ENCODE measurements around the gene PANX2. TPM values are rescaled to one million over a fixed set of nuclear protein-coding genes. Genes with fewer than 3 reads are reported as not detected.

PANX2 gene, protein sequence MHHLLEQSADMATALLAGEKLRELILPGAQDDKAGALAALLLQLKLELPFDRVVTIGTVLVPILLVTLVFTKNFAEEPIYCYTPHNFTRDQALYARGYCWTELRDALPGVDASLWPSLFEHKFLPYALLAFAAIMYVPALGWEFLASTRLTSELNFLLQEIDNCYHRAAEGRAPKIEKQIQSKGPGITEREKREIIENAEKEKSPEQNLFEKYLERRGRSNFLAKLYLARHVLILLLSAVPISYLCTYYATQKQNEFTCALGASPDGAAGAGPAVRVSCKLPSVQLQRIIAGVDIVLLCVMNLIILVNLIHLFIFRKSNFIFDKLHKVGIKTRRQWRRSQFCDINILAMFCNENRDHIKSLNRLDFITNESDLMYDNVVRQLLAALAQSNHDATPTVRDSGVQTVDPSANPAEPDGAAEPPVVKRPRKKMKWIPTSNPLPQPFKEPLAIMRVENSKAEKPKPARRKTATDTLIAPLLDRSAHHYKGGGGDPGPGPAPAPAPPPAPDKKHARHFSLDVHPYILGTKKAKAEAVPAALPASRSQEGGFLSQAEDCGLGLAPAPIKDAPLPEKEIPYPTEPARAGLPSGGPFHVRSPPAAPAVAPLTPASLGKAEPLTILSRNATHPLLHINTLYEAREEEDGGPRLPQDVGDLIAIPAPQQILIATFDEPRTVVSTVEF
- 5.1 and 5.9 TPM in 2 replicates for total RNA-seq (2014; rRNA removed; shearing (Covaris generic))
- polyA plus RNA-seq (2016; fragmentation: Nextera tagmentation; extraction: Ambion mirVana) = 2.6 and 2.8 TPM in 2 replicates
- long read RNA-seq, partial matches to known transcripts = 0 of 1 reads
- long read RNA-seq, other reads (novel, unspliced or antisense) = 1 of 1 reads

GRCh38 chr22:50170453-50171318, at the start of gene PANX2:
Gene PANX2 (plus strand): TSS chr22:50170731. CDS start chr22:50170731, 0 bp downstream.
- peak within 1 kb of the TSS; percentile 86 for H3K4me2 ChIP-seq
- no peaks in the 10 kb centered on the region for H3K36me3 Mint-ChIP-seq (ENCODE audit: low read depth)
- H3K79me2 ChIP-seq (replicated peaks; ENCODE audit: insufficient read depth) = no peaks in the 10 kb centered on the region
- H3K27ac ChIP-seq (ENCODE audit: low read depth) = no peak within 1 kb of the TSS
- TF ChIP-seq REST (IDR thresholded peaks at IDR 0.05; ENCODE audit: unreplicated experiment) = no peak
- TF ChIP-seq EZH2 (IDR thresholded peaks at IDR 0.05; ENCODE audit: low read depth, unreplicated experiment) = peak; percentile 42
- peak; percentile 20; the same call in 1 of the 2 replicates for TF ChIP-seq POLR2AphosphoS5 (IDR thresholded peaks at IDR 0.05; ENCODE audit: low read depth)
- peak within 1 kb of the TSS; percentile 83 for H3K4me3 Mint-ChIP-seq
- H3K9me3 Mint-ChIP-seq = no peaks in the 10 kb centered on the region
- no peaks in the 10 kb centered on the region for H3K36me3 ChIP-seq (ENCODE audit: insufficient read depth)
- peak; percentile 59 for DNase-seq (ENCODE audit: low spot score)
- H3K27ac Mint-ChIP-seq = no peak within 1 kb of the TSS
- no peaks in the 10 kb centered on the region for H3F3A ChIP-seq (replicated peaks; ENCODE audit: low read depth)
- 0 out of 2 replicates have a peak, but pooled peaks cover 7% of the 10 kb centered on the region for H3K4me1 ChIP-seq (ENCODE audit: insufficient read depth)
- peaks cover 25% of the 10 kb centered on the region for H3K27me3 Mint-ChIP-seq (ENCODE audit: insufficient read depth, low read depth, poor library complexity)
- peak; percentile 15 for ATAC-seq
- H3K27me3 ChIP-seq (ENCODE audit: insufficient read depth) = peaks cover 24% of the 10 kb centered on the region
- no peaks in the 10 kb centered on the region for H3K9me2 ChIP-seq (ENCODE audit: insufficient read depth)
- H2AFZ ChIP-seq = 0 out of 2 replicates have a peak within 1 kb of the TSS, but pooled peaks have one; percentile 59
- H3K4me1 Mint-ChIP-seq = peaks cover 3% of the 10 kb centered on the region; the same call in 2 of the 3 replicates
- no peaks in the 10 kb centered on the region for H4K20me1 ChIP-seq (replicated peaks; ENCODE audit: insufficient read depth)
- H3K4me3 ChIP-seq = peak within 1 kb of the TSS; percentile 69

GRCh38 chr22:50121202-50121740, 49.3 kb upstream of the PANX2 start:
- no peak overlapping the region for H3K4me3 Mint-ChIP-seq
- TF ChIP-seq STAT1 (IDR thresholded peaks at IDR 0.05; ENCODE audit: unreplicated experiment) (no peak), EZH2phosphoT487 (IDR thresholded peaks at IDR 0.05; ENCODE audit: unreplicated experiment) (no peak), ZNF114 (CRISPR knock-in tag; IDR thresholded peaks at IDR 0.05) (no peak), EZH2 (IDR thresholded peaks at IDR 0.05; ENCODE audit: low read depth, unreplicated experiment) (no peak), CREB1 (CRISPR knock-in tag; IDR thresholded peaks at IDR 0.05; ENCODE audit: low read depth) (no peak), ZNF331 (CRISPR knock-in tag; IDR thresholded peaks at IDR 0.05; ENCODE audit: low read depth) (no peak), POLR2AphosphoS5 (IDR thresholded peaks at IDR 0.05; ENCODE audit: low read depth) (no peak), JUNB (IDR thresholded peaks at IDR 0.05; ENCODE audit: unreplicated experiment) (no peak)
- TF ChIP-seq, protein P1, sequence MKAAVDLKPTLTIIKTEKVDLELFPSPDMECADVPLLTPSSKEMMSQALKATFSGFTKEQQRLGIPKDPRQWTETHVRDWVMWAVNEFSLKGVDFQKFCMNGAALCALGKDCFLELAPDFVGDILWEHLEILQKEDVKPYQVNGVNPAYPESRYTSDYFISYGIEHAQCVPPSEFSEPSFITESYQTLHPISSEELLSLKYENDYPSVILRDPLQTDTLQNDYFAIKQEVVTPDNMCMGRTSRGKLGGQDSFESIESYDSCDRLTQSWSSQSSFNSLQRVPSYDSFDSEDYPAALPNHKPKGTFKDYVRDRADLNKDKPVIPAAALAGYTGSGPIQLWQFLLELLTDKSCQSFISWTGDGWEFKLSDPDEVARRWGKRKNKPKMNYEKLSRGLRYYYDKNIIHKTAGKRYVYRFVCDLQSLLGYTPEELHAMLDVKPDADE (IDR thresholded peaks at IDR 0.05) = no peak
- TF ChIP-seq, protein P2, sequence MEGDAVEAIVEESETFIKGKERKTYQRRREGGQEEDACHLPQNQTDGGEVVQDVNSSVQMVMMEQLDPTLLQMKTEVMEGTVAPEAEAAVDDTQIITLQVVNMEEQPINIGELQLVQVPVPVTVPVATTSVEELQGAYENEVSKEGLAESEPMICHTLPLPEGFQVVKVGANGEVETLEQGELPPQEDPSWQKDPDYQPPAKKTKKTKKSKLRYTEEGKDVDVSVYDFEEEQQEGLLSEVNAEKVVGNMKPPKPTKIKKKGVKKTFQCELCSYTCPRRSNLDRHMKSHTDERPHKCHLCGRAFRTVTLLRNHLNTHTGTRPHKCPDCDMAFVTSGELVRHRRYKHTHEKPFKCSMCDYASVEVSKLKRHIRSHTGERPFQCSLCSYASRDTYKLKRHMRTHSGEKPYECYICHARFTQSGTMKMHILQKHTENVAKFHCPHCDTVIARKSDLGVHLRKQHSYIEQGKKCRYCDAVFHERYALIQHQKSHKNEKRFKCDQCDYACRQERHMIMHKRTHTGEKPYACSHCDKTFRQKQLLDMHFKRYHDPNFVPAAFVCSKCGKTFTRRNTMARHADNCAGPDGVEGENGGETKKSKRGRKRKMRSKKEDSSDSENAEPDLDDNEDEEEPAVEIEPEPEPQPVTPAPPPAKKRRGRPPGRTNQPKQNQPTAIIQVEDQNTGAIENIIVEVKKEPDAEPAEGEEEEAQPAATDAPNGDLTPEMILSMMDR (conservative IDR thresholded peaks at IDR 0.05; ENCODE audit: low read depth in 2 of 2) = no peak

More at GRCh38 chr22:50121202-50121740, 49.3 kb upstream of the PANX2 start:
- Mint-ChIP-seq H3K36me3 (ENCODE audit: low read depth) (no peaks in the 10 kb centered on the region), H3K27me3 (ENCODE audit: insufficient read depth, low read depth, poor library complexity) (peaks cover 1% of the 10 kb centered on the region), H3K4me1 (peaks cover 6% of the 10 kb centered on the region; the same call in 2 of the 3 replicates), H3K9me3 (peaks cover 10% of the 10 kb centered on the region; the same call in 2 of the 3 replicates), H3K27ac (no peak overlapping the region)
- Histone ChIP-seq H3K4me3 (no peak overlapping the region), H3K4me2 (no peak overlapping the region), H4K20me1 (replicated peaks; ENCODE audit: insufficient read depth) (no peaks in the 10 kb centered on the region), H3F3A (replicated peaks; ENCODE audit: low read depth) (no peaks in the 10 kb centered on the region), H3K27ac (ENCODE audit: low read depth) (no peak overlapping the region), H3K9me2 (ENCODE audit: insufficient read depth) (no peaks in the 10 kb centered on the region), H3K79me2 (replicated peaks; ENCODE audit: insufficient read depth) (no peaks in the 10 kb centered on the region), H2AFZ (no peak overlapping the region), H3K4me1 (ENCODE audit: insufficient read depth) (no peaks in the 10 kb centered on the region), H3K36me3 (ENCODE audit: insufficient read depth) (no peaks in the 10 kb centered on the region), H3K27me3 (ENCODE audit: insufficient read depth) (no peaks in the 10 kb centered on the region)
- DNase-seq (ENCODE audit: low spot score) (no peak), ATAC-seq (no peak)
